Endothelial cell (in vitro differentiated cells): ENCODE results near the gene APOBEC3B. TPM values are rescaled to one million over a fixed set of nuclear protein-coding genes. Genes with fewer than 3 reads are reported as not detected.
"Not testable (repeated sequence)": the region's sequence is repeated elsewhere in the genome, so short reads cannot be mapped to it uniquely, and the experiment has no call there.

Experiments
- DNase-seq: peaks from one replicate; pipeline ENCODE4 v3.0.0; 2021; ENCODE audit warnings: low spot score
- H3K27ac Mint-ChIP-seq: one replicate; pipeline ENCODE4 v1.8.0; 2021; ENCODE audit warnings: mixed read lengths, inconsistent platforms; ENCODE audit not compliant: unreplicated experiment
- H3K27me3 Mint-ChIP-seq: one replicate; pipeline ENCODE4 v1.8.0; 2021; ENCODE audit warnings: mild to moderate bottlenecking, moderate library complexity, mixed read lengths, inconsistent platforms; ENCODE audit not compliant: unreplicated experiment
- H3K36me3 Mint-ChIP-seq: one replicate; pipeline ENCODE4 v1.8.0; 2021; ENCODE audit warnings: mild to moderate bottlenecking, low read depth, mixed read lengths, inconsistent platforms; ENCODE audit not compliant: unreplicated experiment
- H3K4me1 Mint-ChIP-seq: one replicate; pipeline ENCODE4 v1.8.0; 2021; ENCODE audit warnings: mild to moderate bottlenecking, mixed read lengths, inconsistent platforms; ENCODE audit not compliant: unreplicated experiment
- H3K4me3 Mint-ChIP-seq: one replicate; pipeline ENCODE4 v1.8.0; 2021; ENCODE audit warnings: mild to moderate bottlenecking, mixed read lengths, inconsistent platforms; ENCODE audit not compliant: unreplicated experiment
- H3K9me3 Mint-ChIP-seq: one replicate; pipeline ENCODE4 v1.8.0; 2021; ENCODE audit warnings: mixed read lengths, inconsistent platforms; ENCODE audit not compliant: unreplicated experiment
- CTCF ChIP-seq: fragments of 200-600 bp; sonication (generic); IDR thresholded peaks from one replicate; pipeline ENCODE4 v1.5.0; 2021; ENCODE audit warnings: antibody characterized with exemption; ENCODE audit not compliant: unreplicated experiment
- total RNA-seq: library from RNA; stranded (reverse); fragmentation: NEBNext Ultra II Directional; extraction: Animal tissue kit (Norgen Biotek cat#: 25700); gene quantifications from one replicate; pipeline ENCODE4 v1.2.1, GENCODE V29; 2021; ENCODE audit not compliant: unreplicated experiment

APOBEC3B gene
- total RNA-seq, 1 donor from 2014 or later: 1.0 TPM

GRCh38 chr22:39016592-39016991 lies 34.4 kb downstream of the APOBEC3B start:
- H3K4me3 Mint-ChIP-seq: no peak overlapping the region
- H3K27me3 Mint-ChIP-seq: peaks cover 7% of the 10 kb centered on the region
- no peaks in the 10 kb centered on the region for H3K36me3 Mint-ChIP-seq
- no peaks in the 10 kb centered on the region for H3K9me3 Mint-ChIP-seq
- H3K4me1 Mint-ChIP-seq: peaks cover 30% of the 10 kb centered on the region
- no peak overlapping the region for H3K27ac Mint-ChIP-seq
- no peak for DNase-seq
- TF ChIP-seq CTCF: no peak

- no peak for DNase-seq
- no peak overlapping the region for H3K4me3 Mint-ChIP-seq
- peaks cover 38% of the 10 kb centered on the region for H3K4me1 Mint-ChIP-seq
- H3K27me3 Mint-ChIP-seq: peaks cover 7% of the 10 kb centered on the region
- H3K9me3 Mint-ChIP-seq: no peaks in the 10 kb centered on the region
- peaks cover 3% of the 10 kb centered on the region for H3K36me3 Mint-ChIP-seq
- TF ChIP-seq CTCF: no peak
- no peak overlapping the region for H3K27ac Mint-ChIP-seq
Observed at GRCh38 chr22:39017596-39018365, 35.6 kb downstream of the APOBEC3B start.

GRCh38 chr22:39020021-39020651 lies 38.0 kb downstream of the APOBEC3B start:
- Mint-ChIP-seq H3K4me3 (peak overlapping the region; percentile 90), H3K4me1 (peaks cover 28% of the 10 kb centered on the region), H3K27ac (peak overlapping the region; percentile 50)
- not testable (repeated sequence) for DNase-seq, H3K27me3 Mint-ChIP-seq, H3K9me3 Mint-ChIP-seq, H3K36me3 Mint-ChIP-seq

- Mint-ChIP-seq H3K27ac (no peak overlapping the region), H3K9me3 (no peaks in the 10 kb centered on the region), H3K36me3 (peaks cover 3% of the 10 kb centered on the region), H3K4me3 (peak overlapping the region; percentile 81), H3K27me3 (peaks cover 7% of the 10 kb centered on the region), H3K4me1 (peaks cover 28% of the 10 kb centered on the region)
- no peak for DNase-seq
- TF ChIP-seq CTCF: no peak
Observed at GRCh38 chr22:39021552-39022250, 39.6 kb downstream of the APOBEC3B start.

- no peak for DNase-seq
- H3K27ac Mint-ChIP-seq: no peak overlapping the region
- H3K27me3 Mint-ChIP-seq: peaks cover 5% of the 10 kb centered on the region
- peaks cover 3% of the 10 kb centered on the region for H3K36me3 Mint-ChIP-seq
- peaks cover 21% of the 10 kb centered on the region for H3K4me1 Mint-ChIP-seq
- H3K4me3 Mint-ChIP-seq: no peak overlapping the region
- TF ChIP-seq CTCF: no peak
- no peaks in the 10 kb centered on the region for H3K9me3 Mint-ChIP-seq
Observed at GRCh38 chr22:39024519-39025308, 42.6 kb downstream of the APOBEC3B start.
